NCI-H1694 (cell line): ENCODE results near the gene MDH2.
"Not testable (repeated sequence)": the region's sequence is repeated elsewhere in the genome, so short reads cannot be mapped to it uniquely, and the experiment has no call there.

Source experiments
- DNase-seq: peaks from one replicate; lab custom pipeline; 2025; lab: John Stamatoyannopoulos, UW

MDH2 gene

GRCh38 chr7:76072243-76073148 is 24.6 kb downstream of the MDH2 start:
- DNase-seq, result no peak

DNA sequence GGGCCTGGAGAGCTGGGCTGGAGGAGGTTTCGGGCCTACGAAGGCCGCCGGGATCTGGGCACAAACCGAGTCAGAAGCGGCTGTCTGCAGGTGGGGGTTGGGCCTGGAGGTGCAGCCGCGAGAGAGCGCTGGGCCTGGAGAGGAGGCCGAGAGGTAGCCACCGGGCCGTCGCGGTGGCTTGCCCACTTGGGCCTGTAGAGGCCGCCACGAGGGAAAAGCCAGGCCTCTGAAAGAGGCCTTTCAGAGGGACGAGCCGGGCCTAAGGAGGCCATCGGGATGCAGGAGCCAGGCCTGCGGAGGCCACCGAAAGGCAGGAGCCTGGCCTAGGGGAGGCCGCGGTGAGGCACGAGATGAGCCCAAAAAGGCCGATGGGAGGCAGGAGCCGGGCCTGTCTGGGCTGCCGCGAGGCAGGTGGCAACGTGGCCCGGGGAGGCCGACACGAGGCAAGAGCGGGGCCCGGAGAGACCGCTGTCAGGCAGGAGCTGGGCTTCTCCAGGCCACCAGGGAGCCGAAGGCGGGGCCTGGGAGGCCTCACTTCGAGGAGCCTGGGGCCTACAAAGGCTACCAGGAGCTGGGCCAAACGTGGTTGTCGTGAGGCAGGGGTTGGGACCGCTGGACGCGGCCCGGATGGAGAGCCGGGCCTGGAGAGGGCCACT is 25.6 kb downstream of the MDH2 start:
- no peak for DNase-seq

DNA sequence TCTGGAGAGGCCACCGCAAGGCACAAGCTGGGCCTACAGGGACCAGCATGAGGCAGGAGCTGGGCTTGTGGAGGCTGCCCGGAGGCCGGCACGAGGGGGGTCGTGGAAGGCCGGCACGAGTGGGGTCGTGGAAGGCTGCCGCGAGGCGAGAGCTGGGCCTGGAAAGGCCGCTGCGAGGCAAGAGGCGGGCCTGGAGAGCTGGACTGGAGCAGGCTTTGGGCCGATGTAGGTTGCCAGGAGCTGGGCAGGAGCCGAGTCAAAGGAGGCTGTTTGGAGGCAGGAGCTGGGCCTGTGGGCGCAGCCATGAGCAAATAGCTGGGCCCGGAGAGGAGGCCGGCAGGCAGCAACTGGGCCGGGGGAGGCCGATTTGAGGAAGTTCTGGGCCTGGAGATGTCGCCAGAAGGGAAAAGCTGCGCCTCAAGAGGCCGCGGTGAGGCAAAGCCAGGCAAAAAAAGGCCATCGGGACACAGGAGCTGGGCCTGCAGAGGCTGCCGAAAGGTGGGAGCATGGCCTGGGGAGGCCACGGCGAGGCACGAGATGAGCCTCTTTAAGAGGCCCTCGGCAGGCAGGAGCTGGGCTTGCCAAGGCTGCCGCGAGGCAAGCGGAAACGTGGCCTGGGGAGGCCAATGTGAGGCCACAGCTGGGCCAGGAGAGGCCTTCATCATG is 26.5 kb downstream of the MDH2 start:
- DNase-seq, result no peak

- no peak for DNase-seq
Observed at GRCh38 chr7:76074972-76075370, 27.1 kb downstream of the MDH2 start.

GRCh38 chr7:76076995-76077394 is 29.1 kb downstream of the MDH2 start:
- DNase-seq, result no peak

- no peak for DNase-seq
Observed at GRCh38 chr7:76077435-76077834, 29.5 kb downstream of the MDH2 start.

DNA sequence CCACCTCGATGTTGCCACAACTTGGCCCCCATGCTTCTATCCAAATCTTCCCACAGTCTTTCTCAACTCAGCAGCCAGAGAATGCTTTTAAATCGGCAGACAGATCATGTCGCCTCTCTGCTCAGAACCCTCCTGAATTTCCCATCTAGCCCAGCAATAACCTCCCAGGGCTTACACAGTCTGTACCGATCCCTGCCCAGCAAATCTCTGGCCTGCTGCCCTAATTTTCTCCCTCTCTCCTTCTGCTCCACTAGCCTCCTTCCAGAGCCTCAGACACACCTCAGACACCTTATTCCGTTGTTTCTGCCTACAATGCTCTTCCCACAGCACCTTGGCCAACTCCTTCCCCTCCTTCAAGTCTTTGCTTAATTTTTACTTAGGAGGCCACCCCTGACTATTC is 32.3 kb downstream of the MDH2 start:
- no peak for DNase-seq

DNA sequence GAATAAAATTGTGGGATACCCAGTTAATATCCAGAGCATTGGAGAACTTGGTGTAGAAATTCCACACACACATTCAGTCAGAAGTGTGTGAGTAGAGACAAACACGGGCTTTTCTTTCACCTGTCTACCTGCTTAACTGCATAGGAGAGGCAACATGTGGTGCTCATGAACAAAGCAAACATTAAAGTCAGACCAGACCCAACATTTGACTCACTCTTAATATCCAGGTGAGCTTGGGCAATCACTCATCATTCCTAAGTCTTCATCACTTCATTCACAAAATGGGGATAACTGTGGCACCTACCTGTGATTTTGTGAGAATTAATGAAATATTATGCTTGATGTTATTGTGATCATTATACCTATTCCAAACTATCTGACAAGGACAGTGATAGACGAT is 36.2 kb downstream of the MDH2 start:
- DNase-seq, result not testable (repeated sequence)

DNA sequence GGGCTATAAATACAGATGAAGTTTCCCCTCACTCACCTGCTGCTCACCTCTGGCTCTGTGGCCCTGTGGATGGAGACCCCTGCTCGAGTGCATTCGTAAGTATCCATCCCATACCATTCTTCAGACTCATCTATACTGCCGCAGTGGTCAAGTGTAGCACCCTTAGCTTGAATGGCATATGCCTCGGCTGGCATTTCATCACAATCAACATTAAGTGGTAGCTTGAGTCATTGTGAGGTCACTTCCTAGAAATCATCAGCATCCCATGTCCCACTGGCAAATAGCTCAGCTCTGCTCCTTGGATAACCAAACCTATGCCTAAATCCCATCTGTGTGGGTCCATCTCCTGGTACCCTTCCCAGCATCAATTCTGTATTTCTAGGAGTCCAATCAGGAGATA is 38.2 kb downstream of the MDH2 start:
- no peak for DNase-seq

DNA sequence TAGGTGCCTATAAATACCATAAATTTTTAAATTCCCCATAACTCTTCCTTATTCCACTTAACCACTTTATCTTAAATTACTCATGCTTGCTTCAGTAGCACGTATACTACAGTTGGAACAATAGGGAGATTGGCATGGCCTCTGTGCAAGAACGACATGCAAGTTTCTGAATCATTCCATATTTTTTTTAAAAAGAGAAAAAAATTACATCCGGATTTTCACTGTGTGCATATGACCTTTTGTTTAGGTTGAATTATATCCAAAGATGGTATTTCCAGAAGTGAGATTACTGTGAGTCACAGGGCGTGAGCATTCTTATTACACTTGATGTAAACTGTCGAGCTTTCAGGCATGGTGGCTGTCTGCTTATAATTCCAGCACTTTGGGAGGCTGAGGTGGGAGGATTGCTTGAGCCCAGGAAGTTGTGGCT is 39.5 kb downstream of the MDH2 start:
- DNase-seq, result not testable (repeated sequence)

GRCh38 chr7:76089865-76090475 is 42.1 kb downstream of the MDH2 start:
- no peak for DNase-seq

DNA sequence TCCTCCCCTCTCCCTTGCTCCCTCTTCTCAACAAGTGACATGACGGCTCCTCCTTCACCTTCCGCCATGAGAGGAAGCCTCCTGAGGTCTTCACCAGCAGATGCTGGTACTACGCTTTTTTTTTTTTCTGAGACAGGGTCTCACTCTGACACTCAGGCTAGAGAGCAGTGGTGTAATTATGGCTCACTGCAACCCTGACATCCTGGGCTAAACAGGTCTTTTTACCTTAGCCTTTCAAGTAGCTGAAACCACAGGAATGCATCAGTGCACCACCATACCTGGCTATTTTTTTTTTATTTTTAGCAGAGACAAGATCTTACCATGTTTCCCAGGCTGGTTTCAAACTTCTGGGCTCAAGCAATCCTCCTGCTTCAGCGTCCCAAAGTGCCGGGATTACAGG is 43.6 kb downstream of the MDH2 start:
- no peak for DNase-seq

DNA sequence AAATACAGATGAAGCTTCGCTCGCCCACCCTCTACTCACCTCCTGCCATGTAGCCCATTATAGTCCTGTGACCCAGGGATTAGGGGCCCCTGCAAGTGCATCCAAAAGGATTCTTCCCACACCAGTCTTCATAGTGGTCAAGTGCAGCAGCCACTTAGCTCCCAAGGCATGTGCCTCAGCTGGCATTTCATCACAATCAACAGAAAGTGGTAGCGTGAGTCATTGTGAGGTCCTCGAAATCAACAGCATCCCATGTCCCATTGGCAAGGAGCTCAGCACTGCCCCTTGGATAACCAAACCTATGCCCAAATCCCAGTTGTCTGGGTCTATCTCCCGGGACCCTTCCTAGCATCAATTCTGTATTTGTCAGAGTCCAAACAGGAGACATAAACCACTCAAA is 45.6 kb downstream of the MDH2 start:
- not testable (repeated sequence) for DNase-seq

DNA sequence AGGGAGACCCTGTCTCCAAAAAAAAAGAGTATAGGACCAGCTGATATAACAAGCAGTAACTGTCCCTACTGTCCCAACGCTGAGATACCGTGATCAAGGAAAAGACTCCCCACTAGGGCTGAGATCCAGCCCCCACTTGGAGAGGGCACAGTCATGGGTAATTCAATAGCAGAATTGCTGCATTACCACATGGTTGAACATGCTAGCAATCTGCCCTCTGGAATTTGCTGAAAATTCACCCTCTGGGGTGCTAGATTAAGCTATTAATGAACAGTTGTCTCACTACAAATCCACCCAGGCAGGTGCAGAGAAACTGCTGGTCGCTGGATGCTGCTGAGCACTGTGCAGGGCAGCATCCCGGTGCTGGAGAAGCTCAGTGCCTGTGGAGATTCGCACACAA is 46.4 kb downstream of the MDH2 start:
- not testable (repeated sequence) for DNase-seq

DNA sequence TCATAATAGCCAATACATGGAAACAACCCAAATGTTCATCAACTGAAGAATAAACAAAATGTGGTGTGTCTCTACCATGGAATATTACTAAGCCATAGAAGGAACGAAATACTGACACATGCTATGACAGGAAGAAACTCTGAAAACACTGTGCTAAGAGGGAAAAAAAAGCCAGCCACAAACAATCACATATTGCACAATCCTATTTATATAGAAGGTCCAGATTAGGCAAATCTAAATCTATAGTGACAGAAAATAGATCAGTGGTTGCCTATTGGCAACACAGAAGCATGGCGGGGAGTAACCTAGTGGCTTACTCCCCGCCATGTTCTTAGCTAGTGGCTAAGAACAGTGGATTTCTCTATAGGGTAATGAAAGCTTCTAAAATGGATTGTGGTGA is 48.0 kb downstream of the MDH2 start:
- no peak for DNase-seq

DNA sequence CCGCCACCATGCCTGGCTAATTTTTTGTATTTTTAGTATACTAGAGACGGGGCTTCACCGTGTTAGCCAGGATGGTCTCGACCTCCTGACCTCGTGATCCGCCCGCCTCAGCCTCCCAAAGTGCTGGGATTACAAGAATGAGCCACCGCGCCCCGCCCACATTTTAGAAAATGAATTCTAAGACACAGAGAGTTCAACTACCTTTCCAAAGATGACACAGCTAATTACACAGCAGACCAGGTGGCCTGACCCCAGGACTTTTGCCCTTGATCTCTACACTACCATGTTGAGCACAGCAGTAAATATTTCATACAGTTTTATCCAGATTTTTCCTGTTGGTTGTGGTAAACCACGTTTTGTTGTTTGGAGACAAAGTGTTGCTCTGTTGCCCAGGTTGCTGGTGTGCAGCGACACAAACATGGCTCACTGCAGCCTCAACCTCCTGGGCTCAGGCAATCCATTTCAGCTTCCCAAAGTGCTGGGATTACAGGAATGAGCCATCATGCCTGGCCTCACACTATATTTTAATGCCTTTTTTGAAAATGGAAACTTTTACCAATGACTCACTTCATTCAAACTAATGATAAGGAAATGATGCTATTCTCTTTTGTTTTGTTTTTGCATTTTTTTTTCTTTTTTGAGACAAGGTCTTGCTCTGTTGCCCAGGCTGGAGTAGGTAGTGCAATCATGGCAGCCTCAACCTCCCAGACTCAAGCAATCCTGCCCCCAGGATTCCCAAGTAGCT is 54.0 kb downstream of the MDH2 start:
- not testable (repeated sequence) for DNase-seq

- not testable (repeated sequence) for DNase-seq
Observed at GRCh38 chr7:76103788-76104187, 55.9 kb downstream of the MDH2 start.

GRCh38 chr7:76106130-76106529 is 58.2 kb downstream of the MDH2 start:
- DNase-seq, result not testable (repeated sequence)

GRCh38 chr7:76106893-76107292 is 59.0 kb downstream of the MDH2 start:
- DNase-seq, result no peak

GRCh38 chr7:76108540-76109233 is 60.8 kb downstream of the MDH2 start:
- no peak for DNase-seq

DNA sequence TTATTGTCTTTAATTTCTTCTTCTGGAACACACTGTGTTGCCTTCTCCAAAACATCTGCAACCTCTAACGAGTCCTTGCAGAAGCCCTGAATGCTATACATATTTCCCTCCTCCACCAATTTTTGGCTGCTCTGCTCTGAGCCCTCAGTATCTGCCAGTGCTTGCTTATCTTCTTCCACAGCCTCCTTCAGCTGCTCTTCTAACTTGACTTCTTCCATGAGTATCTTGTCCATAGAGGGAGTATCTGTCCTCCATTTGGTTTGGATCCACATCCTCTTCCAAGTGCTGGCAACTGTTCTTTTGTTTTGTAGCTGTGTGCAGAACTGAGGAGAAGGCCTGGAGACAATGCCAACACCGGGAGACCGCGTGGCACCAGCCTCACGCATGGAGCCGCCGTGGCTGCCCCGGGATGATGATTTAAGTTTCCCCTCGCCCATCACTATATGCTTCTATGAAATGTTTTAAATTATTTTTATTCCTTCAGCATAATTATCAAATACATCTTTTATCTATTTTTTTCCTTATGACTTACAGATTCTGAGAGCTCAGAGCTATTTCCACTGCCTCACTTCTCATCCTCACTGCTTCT is 65.2 kb downstream of the MDH2 start:
- not testable (repeated sequence) for DNase-seq
